NK-92 (cell line): Measurements from ENCODE around the gene ATF1.
"Not testable (repeated sequence)": the region's sequence is repeated elsewhere in the genome, so short reads cannot be mapped to it uniquely, and the experiment has no call there.

Experiments used
- DNase-seq: peaks from one replicate; lab custom pipeline; 2025; ENCODE audit not compliant: unreplicated experiment; lab: John Stamatoyannopoulos, UW

Gene ATF1

DNA sequence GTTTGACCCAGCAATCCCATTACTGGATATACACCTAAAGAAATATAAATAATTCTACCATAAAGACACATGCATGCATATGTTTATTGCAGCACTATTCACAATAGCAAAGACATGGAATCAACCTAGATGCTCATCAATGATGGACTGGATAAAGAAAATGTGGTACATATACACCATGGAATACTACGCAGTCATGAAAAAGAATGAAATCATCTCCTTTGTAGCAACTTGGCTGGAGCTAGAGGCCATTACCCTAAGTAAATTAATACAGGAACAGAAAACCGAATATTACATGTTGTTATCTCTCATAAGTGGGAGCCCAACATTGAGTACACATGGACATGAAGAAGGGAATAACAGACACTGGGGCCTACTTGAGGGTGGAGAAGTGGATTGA is 91.8 kb downstream of the ATF1 start:
- not testable (repeated sequence) for DNase-seq

DNA sequence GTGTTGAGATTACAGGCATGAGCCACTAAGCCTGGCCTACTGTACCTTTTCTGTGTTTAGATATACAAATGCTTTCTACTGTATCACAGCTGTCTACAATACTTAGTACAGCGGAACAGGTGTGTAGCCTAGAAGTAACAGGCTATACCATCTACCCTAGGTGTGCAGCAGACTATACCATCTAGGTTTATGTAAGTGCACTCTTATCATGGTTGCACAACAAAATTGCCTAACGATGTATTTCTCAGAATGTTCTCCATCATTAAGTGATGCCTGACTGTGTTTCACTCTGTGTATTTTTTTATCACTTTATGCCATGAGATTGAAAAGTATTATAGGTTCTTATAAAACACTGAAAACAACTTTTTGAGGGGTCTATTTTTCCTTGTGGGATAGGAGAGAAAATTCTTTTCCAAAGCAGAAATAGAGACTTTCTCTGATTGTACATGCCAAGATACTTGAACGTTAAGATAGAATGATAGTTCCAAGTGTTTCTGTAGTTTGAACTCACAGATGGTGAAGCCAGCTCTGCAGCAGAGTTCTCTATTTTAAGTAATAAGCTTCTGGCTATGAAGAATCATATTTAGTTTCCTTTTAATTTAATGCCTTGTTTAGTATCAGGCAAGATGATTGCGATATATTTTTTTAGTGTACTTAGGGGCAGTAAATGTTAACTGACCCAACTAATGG is 95.9 kb downstream of the ATF1 start:
- DNase-seq, result no peak

DNA sequence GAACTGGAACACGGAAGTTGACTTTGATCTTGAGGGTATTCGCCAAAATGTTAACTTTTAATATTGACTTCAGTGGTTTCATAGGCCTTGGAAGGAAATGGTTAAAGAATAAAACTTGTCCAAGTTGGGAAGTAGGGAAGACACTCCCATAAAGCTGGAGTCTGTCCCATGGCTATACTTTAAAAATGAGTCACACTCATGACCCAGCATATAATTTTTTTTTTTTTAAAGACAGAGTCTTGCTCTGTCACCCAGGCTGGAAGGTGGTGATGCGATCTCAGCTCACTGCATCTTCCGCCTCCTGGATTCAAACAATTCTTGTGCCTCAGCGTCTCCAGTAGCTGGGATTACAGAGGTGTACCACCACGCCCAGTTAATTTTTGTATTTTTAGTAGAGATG is 98.4 kb downstream of the ATF1 start:
- DNase-seq, result no peak

DNA sequence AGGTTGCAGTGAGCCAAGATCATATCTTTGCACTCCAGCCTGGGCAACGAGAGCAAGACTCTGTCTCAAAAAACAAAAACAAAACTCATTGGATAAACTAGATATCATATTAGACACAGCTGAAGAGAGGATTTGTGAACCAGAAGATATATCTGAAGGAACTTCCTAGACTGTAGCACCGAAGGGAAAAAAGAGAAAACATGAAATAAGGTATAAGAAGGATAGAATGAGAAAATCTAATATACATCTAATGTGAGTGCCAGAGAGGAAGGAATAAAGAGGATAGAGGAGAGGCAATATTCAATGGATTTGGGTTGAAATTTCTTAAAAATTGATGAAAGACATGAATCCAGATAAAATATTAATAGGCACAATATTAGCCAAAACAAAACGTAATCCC is 101.4 kb downstream of the ATF1 start:
- no peak for DNase-seq

DNA sequence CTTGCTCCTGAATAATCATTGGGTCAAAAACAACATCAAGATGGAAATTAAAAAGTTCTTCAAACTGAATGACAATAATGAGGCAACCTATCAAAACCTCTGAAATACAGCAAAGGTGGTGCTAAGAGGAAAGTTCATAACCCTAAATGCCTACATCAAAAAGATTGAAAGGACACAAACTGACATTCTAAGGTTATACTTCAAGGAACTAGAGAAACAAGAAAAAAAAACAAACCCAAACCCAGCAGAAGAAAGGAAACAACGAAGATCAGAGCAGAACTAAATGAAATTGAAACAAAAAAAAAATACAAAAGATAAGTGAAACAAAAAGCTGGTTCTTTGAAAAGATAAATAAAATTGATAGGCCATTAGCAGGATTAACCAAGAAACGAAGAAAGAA is 105.0 kb downstream of the ATF1 start:
- DNase-seq, result not testable (repeated sequence)
